WTC11 (cell line): ENCODE results near the gene GJB3.

ENCODE experiments used
- ATF2 ChIP-seq: sonication (generic); formaldehyde crosslinking; IDR thresholded peaks from 2 replicates; pipeline ENCODE4 v1.8.1; 2022; ENCODE audit warnings: low read depth, missing genetic modification reagents, borderline replicate concordance
- CREB1 ChIP-seq: sonication (generic); formaldehyde crosslinking; IDR thresholded peaks from 2 replicates; pipeline ENCODE4 v1.8.0; 2023; ENCODE audit warnings: mild to moderate bottlenecking, missing genetic modification reagents
- CREM ChIP-seq: sonication (generic); formaldehyde crosslinking; IDR thresholded peaks from 2 replicates; pipeline ENCODE4 v1.8.1; 2022; ENCODE audit warnings: mild to moderate bottlenecking, missing genetic modification reagents, moderate library complexity
- CTCF ChIP-seq: fragments of 200-600 bp; IDR thresholded peaks from 2 replicates; pipeline ENCODE4 v1.8.0; 2022; ENCODE audit warnings: antibody characterized with exemption
- FOXJ3 ChIP-seq: sonication (generic); formaldehyde crosslinking; IDR thresholded peaks from 2 replicates; pipeline ENCODE4 v1.9.0; 2021; ENCODE audit warnings: missing genetic modification reagents, mild to moderate bottlenecking, borderline replicate concordance
- FOXP4 ChIP-seq: sonication (generic); formaldehyde crosslinking; IDR thresholded peaks from 2 replicates; pipeline ENCODE4 v1.8.0; 2022; ENCODE audit warnings: mild to moderate bottlenecking, missing genetic modification reagents
- JUN ChIP-seq: sonication (generic); formaldehyde crosslinking; IDR thresholded peaks from 2 replicates; pipeline ENCODE4 v1.8.0; 2023; ENCODE audit warnings: mild to moderate bottlenecking, missing genetic modification reagents
- NFYB ChIP-seq: sonication (generic); formaldehyde crosslinking; conservative IDR thresholded peaks from 2 replicates; pipeline ENCODE4 v1.8.0; 2022; ENCODE audit warnings: low read depth, missing genetic modification reagents
- NR3C1 ChIP-seq: sonication (generic); formaldehyde crosslinking; conservative IDR thresholded peaks from 2 replicates; pipeline ENCODE4 v1.8.1; 2023; ENCODE audit warnings: low read depth, mild to moderate bottlenecking, missing genetic modification reagents
- TCF7 ChIP-seq: sonication (generic); formaldehyde crosslinking; IDR thresholded peaks from 2 replicates; pipeline ENCODE4 v1.8.0; 2022; ENCODE audit warnings: mild to moderate bottlenecking, low read depth, missing genetic modification reagents, moderate library complexity
- USF2 ChIP-seq: sonication (generic); formaldehyde crosslinking; IDR thresholded peaks from 2 replicates; pipeline ENCODE4 v1.8.1; 2023; ENCODE audit warnings: mild to moderate bottlenecking, missing genetic modification reagents, moderate library complexity
- ZNF671 ChIP-seq: fragments of 250-450 bp; sonication (Bioruptor Pico); IDR thresholded peaks from 2 replicates; pipeline ENCODE4 v1.8.0; 2021; ENCODE audit warnings: mild to moderate bottlenecking

GRCh38 chr1:34790985-34791384 lies 10.0 kb downstream of the GJB3 start:
- TF ChIP-seq NR3C1 (no peak), CTCF (no peak), USF2 (CRISPR knock-in tag) (no peak), ZNF671 (no peak), CREM (CRISPR knock-in tag) (no peak), FOXJ3 (no peak), JUN (CRISPR knock-in tag) (no peak), FOXP4 (no peak), NFYB (CRISPR knock-in tag) (no peak), ATF2 (CRISPR knock-in tag) (no peak), TCF7 (CRISPR knock-in tag) (no peak), CREB1 (CRISPR knock-in tag) (no peak)
